Retinal pigment epithelial cell (primary cell): Measurements from ENCODE around the gene STAMBPL1.

Experiments used
- DNase-seq: peaks from one replicate; pipeline ENCODE4 v3.0.0-alpha.2; 2010; ENCODE audit warnings: low read depth
- H3K4me3 ChIP-seq: 2 replicates; pipeline ENCODE4 v1.5.1; 2011; ENCODE audit warnings: mild to moderate bottlenecking, low read length, control low read depth, moderate library complexity
- CTCF ChIP-seq: conservative IDR thresholded peaks from 2 replicates; pipeline ENCODE4 v1.5.1; 2011; ENCODE audit warnings: low read depth, low read length, control low read depth, inconsistent platforms

STAMBPL1 gene

GRCh38 chr10:88854684-88855083, 25.4 kb upstream of the STAMBPL1 start:
- TF ChIP-seq CTCF, result no peak
- no peak overlapping the region for H3K4me3 ChIP-seq
- DNase-seq, result no peak

- no peak overlapping the region for H3K4me3 ChIP-seq
- TF ChIP-seq CTCF, result no peak
- DNase-seq, result no peak
Measured at GRCh38 chr10:88857831-88858230, 22.2 kb upstream of the STAMBPL1 start.

- no peak for TF ChIP-seq CTCF
- H3K4me3 ChIP-seq, result no peak overlapping the region
- DNase-seq, result no peak
Measured at GRCh38 chr10:88858491-88858890, 21.6 kb upstream of the STAMBPL1 start.

GRCh38 chr10:88861036-88861435, 19.0 kb upstream of the STAMBPL1 start:
- H3K4me3 ChIP-seq, result no peak overlapping the region
- DNase-seq, result no peak

GRCh38 chr10:88865281-88865876, 14.7 kb upstream of the STAMBPL1 start:
- TF ChIP-seq CTCF, result no peak

More at GRCh38 chr10:88861036-88861435, 19.0 kb upstream of the STAMBPL1 start:
- no peak for TF ChIP-seq CTCF

GRCh38 chr10:88866454-88866853, 13.6 kb upstream of the STAMBPL1 start:
- H3K4me3 ChIP-seq, result no peak overlapping the region
- TF ChIP-seq CTCF, result no peak
- no peak for DNase-seq

More at GRCh38 chr10:88865281-88865876, 14.7 kb upstream of the STAMBPL1 start:
- no peak for DNase-seq
- no peak overlapping the region for H3K4me3 ChIP-seq

- TF ChIP-seq CTCF, result no peak
- no peak for DNase-seq
- H3K4me3 ChIP-seq, result no peak overlapping the region
Measured at GRCh38 chr10:88870089-88870488, 10.0 kb upstream of the STAMBPL1 start.
